Stimulated activated CD4-positive, alpha-beta T cell treated with anti-CD3 and anti-CD28 coated beads, Interleukin-4, amount 100 ng/mL, for 48 hours (primary cell): ENCODE results near the gene DHRSX.
"Not testable (repeated sequence)": the region's sequence is repeated elsewhere in the genome, so short reads cannot be mapped to it uniquely, and the experiment has no call there.

Source experiments
- DNase-seq, 2 donors: peaks; one replicate each; pipeline ENCODE4 v3.0.0-alpha.2; 2020; ENCODE audit warnings: low read depth in 2 of 2

DHRSX gene

DNA sequence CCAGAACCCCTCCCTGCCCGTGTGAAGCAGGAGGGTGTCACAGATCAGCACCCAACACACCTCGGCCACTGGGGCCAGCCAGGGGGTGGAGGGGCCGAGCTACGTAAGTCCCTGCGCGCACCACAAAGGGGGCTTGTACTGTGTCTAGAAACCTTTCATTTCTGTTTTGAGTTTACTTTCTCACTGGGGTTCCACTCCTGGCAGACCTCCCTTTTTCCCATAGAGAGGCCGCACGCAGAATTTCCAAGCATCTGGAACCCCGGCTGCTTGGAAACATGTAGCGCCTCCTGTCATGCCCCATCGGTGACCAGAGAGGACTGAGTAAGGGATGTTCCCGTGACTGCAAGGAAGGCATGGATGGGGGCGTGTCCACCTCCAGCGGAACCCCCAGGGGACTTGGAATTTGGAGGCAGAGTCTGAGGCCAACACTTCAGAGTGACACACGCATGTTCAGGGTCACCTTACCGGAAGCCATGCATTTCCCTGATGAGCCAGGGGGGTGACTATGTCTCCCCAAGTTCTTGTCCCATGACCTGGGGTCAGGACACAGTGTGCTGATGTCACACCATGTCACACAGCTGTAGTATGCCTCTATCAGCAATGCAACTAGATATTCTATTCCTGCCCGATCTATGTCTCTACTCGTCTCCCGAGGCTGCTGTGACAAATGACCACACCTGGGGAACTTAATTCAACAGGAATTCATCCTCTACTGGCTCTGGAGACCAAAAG lies 105.3 kb downstream of the DHRSX start:
- DNase-seq = no peak

DNA sequence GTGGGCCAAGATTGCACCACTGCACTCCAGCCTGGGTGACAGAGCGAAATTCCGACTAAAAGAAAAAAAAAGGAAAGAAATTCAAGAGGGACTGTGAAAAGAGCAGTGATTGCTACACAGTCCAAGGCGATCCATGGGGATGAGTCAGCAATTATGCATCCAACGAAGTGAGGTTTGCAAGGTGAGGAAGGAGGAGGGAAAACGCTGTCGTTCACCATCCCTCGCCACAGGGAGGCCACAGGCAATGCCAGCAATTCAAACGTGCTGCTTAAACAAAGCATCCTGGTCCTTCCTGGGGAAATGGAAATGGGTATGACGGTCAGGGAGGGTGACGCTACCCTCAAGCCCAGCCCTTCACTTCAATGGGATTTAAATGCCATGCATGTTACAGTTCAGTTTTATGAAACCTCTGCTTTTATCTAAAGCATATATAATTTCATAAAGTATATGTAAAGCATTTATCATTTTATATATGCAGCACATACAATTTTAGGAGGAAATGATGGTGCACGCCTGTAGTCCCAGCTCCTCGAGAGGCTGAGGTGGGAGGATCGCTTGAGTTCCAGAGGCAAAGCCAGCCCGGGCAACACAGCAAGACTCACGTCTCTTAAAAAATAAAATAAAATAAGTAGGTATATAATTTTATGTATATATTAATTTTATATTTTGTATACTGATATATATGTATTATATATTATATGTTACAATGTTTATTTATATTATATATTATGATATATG lies 108.7 kb downstream of the DHRSX start:
- DNase-seq = no peak

DNA sequence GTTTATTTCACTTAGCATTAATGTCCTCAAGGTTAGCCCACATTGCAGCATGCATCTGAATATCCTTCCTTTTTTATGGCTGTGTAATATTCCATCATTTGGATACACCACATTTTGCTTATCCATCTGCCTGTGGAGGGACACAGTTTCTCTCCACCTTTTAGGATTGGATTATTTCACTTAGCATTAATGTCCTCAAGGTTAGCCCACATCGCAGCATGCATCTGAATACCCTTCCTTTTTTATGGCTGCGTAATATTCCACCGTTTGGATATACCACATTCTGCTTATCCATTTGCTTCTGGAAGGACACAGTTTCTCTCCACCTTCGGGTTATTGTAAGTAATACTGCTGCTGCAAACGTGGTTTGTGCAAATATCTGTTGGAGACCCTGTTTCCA lies 110.0 kb downstream of the DHRSX start:
- no peak for DNase-seq

DNA sequence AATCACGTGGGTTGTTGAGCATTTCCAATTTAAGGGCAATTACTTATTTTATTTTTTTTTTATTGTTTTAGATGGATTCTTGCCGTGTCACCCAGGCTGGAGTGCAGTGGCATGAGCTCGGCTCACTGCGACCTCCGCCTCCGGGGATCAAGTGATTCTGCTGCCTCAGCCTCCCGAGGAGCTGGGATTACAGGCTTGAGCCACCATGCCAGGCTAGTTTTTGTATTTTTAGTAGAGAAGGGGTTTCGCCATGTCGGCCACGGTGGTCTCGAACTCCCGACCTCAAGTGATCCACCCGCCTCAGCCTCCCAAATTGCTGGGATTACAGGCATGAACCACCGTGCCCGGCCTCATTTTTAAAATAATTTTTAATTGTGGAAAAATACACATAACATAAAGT lies 111.0 kb downstream of the DHRSX start:
- DNase-seq = not testable (repeated sequence)

DNA sequence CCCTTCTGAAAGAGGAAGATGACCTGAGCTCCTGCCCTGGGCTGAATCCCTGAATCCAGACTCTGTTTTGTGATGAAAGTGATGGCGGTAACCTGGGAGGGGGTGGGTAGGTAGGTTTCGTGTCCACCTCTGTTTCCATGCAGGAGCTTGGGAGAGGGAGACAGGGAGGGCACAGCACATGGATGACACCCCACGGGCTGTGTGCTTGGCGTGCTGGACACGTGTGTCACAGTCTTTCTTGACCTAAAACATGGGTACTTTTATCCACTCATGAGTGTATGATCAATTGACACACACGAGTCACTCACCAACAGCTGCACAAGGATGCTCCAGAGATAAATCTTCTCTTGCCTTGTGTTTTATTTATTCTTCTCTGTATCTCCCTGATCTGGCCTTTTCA lies 111.5 kb downstream of the DHRSX start:
- no peak for DNase-seq

DNA sequence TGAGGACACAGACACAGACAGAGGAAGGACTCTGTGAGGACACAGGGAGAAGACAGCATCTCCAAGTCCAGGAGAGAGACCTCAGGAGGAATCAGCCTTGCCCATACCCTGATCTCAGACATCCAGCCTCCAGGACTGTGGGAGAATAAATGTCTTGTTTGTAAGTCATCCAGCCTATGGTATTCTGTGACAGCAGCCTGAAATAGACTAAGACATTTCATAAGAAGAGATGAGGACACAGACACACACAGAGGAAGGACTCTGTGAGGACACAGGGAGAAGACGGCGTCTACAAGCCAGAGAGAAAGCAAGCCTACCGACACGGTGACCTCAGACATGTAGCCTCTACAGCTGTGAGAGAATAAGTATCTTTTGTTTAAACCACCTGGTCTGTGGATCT lies 112.1 kb downstream of the DHRSX start:
- DNase-seq = no peak

DNA sequence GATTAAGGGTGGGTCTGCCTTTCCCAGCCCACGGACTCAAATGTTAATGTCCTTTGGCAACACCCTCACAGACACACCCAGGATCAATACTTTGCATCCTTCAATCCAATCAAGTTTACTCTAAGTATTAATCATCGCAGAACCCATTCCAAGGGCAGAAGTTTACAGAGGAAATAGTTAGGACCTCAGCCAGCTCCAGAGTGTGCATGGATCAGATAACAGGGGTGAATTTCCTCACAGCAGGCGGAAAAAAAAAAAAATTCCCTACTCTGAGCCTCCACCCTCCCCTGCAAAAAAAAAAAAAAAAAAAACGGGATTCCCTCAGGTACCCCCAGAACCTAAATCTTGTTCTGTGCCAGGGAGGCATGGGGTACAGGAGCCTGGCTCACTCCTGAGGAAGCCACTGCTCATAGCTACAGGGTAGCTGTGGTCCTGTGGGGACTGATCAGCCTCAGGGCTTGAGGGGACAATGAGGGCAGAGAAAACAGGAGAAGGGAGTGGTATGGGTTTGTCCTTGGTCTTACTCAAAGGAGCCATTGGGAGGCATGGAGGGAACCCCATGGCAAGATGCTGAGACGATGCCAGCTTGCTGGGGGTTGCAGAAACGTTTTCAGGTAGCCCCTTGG lies 113.0 kb downstream of the DHRSX start:
- no peak for DNase-seq

DNA sequence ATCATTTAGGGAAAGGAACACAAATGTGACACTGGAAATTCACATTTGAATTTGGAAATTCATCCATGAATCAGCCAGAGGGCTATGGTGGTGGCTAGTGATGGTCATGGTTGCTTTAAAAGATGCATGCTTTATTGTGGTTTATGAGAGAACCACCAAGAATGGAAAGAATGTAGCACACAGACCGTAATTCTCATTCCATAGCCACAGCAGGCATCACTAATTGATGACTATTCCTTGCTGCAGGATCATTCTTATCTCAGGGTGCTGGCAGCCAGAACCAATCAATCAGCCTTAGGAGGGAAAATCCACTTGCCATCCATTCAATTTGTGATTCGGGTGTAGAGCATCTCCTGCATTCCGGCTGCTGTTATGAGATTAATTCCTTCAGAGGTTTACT lies 115.6 kb downstream of the DHRSX start:
- DNase-seq = no peak

DNA sequence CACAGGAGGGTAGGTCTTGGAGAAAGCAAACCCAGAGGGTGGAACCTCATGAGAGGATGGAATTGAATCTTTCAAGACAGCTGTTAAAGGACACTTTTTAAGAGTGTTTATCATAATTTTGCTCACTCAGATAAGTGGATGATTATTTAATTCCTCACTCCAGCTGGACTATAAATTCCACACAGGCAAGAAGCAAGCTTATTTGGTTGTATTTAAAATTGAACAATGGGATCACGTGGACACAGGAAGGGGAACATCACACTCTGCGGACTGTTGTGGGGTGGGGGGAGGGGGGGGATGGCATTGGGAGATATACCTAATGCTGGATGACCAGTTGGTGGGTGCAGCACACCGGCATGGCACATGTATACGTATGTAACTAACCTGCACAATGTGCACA lies 116.3 kb downstream of the DHRSX start:
- no peak for DNase-seq

DNA sequence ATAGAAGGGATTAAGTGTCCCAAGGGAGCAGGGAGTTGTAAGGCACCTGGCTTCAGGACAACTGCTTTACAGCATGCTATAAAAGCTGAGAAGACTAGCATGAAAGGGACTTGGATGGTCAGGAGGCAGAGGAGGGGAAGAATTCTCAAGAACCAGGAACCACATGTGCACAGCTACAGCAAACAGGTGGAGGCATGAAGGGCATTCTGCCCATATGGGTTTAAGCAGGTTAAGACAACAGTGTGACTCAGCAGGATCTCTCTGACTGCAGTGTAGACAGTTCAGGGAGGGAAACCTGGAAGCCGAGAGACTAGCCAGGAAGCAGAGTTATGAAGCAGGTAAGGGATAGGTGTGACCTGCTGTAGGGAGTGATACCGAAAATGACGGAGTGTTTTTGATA lies 117.0 kb downstream of the DHRSX start:
- DNase-seq = no peak

DNA sequence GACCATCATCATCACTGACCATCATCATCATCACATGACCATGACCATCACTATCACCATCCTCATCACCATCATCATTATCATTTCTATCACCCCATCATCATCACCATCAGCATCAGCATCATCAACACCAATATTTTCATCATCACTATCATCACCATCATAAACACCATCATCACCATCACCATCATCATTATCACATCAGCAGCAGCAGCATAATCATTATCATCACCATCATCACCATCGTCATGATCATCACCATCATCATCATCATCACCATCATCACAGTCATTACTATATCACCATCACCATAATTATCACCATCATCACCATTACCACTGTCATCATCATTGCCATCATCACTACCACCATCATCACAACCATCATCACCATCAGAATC lies 117.6 kb downstream of the DHRSX start:
- no peak for DNase-seq

DNA sequence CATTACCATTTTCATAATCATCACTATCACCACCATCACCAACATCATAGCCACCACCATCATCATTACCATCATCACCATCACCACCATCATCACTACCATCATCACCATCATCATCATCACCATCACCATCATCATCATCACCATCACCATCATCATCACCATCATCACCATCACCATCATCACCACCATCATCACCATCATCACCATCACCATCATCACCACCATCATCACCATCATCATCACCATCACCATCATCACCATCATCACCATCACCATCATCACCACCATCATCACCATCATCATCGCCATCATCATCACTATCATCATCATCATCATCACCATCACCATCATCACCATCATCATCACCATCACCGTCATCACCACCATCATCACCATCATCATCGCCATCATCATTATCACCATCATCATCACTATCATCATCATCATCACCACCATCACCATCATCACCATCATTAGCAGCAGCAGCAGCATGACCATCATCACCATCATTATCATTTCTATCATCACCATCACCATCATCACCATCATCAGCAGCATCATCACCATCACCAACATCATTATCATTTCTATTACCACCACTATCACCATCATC lies 118.2 kb downstream of the DHRSX start:
- DNase-seq = not testable (repeated sequence)

DNA sequence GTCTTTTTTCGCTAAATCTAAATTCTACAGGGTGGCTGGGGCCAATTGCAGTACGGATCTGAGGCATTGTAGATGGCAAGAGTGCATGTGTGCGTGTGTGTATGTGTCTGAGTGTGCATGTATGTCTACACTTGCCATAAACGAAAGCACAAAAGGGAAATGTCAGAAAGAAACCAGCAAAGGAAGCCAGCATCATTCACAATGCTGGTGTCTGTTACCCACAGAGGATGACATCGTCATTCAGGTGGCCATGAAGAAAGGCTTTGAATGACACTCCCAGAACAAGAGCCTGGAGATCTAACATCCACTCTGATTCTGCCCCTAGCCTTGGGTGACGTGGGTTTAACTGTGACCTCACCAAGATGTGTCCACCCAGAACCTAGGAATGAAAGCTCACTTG lies 124.6 kb downstream of the DHRSX start:
- no peak for DNase-seq

DNA sequence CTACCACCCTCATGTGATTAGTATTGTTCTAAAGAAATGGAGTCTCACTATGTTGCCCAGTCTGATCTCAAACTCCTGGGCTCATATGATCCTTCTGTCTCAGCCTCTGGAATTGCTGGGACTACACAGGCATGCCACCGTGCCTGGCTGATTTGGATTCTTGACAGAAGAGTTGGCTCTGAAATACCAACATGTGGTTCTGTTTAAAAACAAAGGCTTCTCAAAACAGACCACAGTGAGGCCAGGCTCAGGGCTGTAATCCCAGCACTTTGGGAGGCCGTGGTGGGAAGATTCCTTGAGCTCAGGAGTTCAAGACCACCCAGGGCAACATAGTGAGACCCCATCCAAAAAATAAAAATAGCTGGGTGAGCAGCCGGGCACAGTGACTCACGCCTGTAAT lies 126.7 kb downstream of the DHRSX start:
- no peak for DNase-seq

DNA sequence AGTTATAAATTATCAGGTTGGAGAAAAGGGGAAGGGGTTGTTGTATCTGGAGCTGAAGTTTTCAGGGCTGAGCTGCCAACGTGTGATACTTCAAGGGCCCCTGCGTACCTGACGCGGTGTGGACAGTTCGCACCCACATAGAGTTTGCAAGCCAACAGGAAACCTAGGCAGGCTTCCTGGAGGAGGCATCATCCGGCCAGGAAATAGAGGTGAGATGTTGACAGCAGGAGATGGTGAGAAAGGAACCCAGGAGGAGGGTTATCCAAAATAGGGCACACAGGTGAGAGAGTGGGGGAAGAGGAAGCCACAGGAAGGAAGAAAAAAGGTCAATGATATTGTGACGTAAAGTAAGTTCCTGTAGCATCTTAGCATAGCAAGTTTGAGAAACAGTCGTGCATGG lies 127.2 kb downstream of the DHRSX start:
- DNase-seq = no peak

DNA sequence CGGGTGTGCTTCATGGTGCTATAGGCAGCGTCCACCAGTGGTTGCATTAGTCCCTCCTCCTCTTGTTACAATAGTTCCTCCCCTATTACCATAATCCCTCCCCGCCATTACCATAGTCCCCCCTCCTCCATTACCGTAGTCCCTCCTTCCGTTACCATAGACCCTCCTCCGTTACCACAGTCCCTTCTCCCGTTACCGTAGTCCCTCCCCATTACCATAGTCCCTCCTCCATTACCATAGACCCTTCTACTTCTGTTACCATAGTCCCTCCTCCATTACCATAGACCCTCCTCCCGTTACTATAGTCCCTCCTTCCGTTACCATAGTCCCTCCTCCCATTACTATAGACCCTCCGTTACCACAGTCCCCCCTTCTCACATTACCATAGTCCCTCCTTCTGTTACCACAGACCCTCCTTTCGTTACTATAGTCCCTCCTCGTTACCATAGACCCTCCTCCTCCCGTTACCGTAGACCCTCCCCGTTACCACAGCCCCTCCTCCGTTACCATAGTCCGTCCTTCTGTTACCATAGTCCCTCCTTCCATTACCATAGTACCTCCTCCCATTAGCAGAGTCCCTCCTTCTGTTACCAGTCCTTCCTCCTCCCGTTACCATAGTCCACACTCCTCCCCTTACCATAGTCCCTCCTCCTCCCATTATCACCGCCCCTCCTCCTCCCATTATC lies 129.6 kb downstream of the DHRSX start:
- no peak for DNase-seq

DNA sequence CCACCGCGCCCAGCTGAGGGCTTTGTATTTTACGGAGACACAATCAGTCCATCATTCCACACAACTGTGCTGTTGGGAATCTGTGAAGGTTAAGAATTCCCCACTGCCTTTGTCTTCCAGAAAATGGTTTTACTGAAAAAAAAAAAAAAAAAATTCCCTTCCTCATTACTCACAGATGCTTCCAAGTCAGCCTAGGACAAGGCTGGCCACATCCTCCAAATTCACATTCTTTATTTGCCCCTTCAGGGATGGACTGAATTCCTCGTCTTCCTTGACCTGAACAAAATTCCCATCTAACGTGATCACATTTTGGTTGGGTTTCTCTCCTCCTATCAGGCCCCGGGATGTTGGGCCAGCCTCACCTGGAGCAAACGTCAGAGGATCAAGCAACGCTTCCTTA lies 130.3 kb downstream of the DHRSX start:
- no peak for DNase-seq

DNA sequence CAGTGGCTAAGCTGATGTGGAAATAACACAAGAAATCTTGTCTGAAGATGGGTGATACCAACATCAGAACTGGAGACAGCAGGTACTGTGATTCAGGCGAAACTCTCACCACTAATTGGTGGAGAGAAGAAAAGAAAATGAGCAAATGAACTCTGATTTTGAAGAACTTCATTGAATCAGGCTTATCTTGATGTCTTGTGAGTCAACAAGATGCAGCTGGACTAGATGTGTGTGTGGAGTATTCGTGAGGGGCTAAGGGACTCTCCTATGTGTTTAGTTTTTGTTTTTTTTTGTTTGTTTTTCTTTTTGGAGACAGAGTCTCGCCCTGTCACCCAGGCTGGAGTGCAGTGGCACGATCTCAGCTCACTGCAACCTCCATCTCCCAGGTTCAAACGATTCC lies 131.6 kb downstream of the DHRSX start:
- no peak for DNase-seq

DNA sequence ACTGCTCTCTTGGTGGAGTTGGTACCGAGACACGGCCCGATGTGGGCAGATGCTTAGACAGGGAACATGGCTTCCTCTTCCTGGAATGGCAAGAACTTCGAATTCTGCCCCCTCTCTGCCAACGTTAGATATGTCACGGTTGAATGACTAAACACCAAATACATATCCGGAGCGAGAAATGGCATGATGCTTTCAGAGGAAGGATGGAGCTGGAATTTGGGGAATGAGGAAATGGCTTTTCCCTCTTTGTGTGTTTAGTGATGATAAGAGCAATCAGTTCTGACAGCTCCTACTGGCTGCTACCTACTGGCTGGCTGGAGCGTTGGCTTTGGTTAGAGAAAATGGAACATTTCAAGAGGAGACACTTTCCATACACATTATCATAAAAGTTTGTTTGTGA lies 140.0 kb downstream of the DHRSX start:
- DNase-seq = no peak

DNA sequence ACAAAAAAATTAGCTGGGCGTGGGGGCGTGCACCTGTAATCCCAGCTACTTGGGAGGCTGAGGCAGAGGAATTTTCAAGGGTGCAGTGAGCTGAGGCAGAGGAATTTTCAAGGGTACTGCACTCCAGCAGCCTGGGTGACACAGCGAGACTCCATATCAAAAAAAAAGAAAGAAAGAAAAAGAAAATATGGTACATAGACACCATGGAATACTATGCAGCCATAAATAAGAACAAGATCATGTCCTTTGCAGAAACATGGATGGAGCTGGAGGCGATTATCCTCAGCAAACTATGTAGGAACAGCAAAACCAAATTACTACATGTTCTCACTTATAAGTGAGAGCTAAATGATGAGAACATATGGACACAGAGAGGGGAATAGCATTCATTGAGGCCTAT lies 141.3 kb downstream of the DHRSX start:
- not testable (repeated sequence) for DNase-seq

DNA sequence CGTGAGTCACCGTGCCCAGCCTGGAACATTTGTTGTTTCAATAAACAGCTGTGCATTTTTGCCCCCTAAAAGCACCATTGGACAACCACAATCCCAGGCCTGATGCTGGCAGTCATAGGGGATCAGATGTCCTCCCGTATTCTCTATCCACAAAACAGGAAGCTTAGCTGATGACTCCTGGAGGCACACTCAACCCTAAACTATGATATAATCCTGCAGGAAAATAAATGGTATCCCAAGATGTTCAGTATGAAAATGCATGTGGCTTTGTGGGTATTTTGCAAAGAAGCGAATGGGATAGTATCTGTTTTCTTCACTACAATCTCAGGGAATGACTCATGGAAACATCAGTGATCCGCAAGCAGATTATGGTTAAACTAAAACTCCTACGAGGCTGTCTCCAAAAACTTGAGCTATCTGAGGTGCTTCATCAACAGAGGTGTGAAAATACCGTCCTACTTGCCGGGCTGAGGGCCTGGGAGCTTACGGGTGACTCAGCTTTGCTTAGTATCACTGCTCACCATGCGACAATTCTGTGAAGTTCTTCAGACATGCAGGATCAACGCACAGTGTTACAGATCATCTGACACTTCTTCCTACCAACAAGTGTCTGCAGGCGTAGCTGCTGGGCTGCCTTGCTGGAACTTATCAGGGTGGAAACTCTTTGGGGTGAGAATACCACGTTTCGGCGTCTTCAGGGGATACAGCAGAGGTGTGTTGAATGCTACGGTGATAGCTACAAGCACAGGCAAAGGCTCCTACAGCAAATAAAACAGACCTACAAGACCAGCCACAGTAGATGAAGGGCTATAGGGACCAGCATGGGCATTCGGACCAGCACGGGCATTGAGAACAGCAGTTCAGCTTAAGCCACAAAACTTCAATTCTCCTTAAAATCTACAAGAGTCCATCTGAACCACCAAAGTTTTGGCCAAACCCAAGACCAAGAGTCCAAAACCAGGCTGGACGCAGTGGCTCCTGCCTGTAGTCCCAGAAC lies 148.5 kb downstream of the DHRSX start:
- DNase-seq = peak in 1 of 2 donors; percentile 7
